Subcutaneous abdominal adipose tissue (tissue), 5 donors: Measurements from ENCODE around the gene ATF7IP2.
A peak's percentile ranks its signal among the peaks of the same experiment; 100 is the strongest.
"Not testable (repeated sequence)": the region's sequence is repeated elsewhere in the genome, so short reads cannot be mapped to it uniquely, and the experiment has no call there.

Experiments
- H3K27ac ChIP-seq: one replicate; pipeline ENCODE4 v1.7.0; 2013; ENCODE audit warnings: low read depth, mild to moderate bottlenecking, inconsistent platforms, low read length, moderate library complexity
- H3K27me3 ChIP-seq, 5 donors: one replicate each; pipeline ENCODE4 v1.7.0; 2013; ENCODE audit warnings: low read length in 5 of 5, inconsistent platforms in 1 of 5; ENCODE audit not compliant: control insufficient read depth in 5 of 5, insufficient read depth in 4 of 5
- H3K36me3 ChIP-seq, 5 donors: one replicate each; pipeline ENCODE4 v1.7.0; 2013; ENCODE audit warnings: low read length in 5 of 5; ENCODE audit not compliant: control insufficient read depth in 5 of 5, insufficient read depth in 5 of 5
- H3K4me1 ChIP-seq, 5 donors: one replicate each; pipeline ENCODE4 v1.7.0; 2013; ENCODE audit warnings: low read length in 5 of 5, mild to moderate bottlenecking in 3 of 5, moderate library complexity in 1 of 5; ENCODE audit not compliant: control insufficient read depth in 5 of 5, insufficient read depth in 5 of 5
- H3K4me3 ChIP-seq, 5 donors: one replicate each; pipeline ENCODE4 v1.7.0; 2013; ENCODE audit warnings: low read length in 5 of 5, low read depth in 1 of 5
- H3K9ac ChIP-seq, 5 donors: one replicate each; pipeline ENCODE4 v1.7.0; 2013; ENCODE audit warnings: low read length in 5 of 5, mild to moderate bottlenecking in 4 of 5, moderate library complexity in 3 of 5
- H3K9me3 ChIP-seq, 5 donors: one replicate each; pipeline ENCODE4 v1.7.0; 2013; ENCODE audit warnings: low read length in 5 of 5; ENCODE audit not compliant: control insufficient read depth in 5 of 5
- donor health status: healthy.
- donor health status: healthy.
- donor health status: healthy.
- donor health status: healthy.
- donor health status: healthy.

The ATF7IP2 gene

GRCh38 chr16:10429299-10429969, 43.6 kb downstream of the ATF7IP2 start:
- not testable (repeated sequence) for H3K9ac ChIP-seq, H3K4me1 ChIP-seq, H3K27me3 ChIP-seq, H3K9me3 ChIP-seq, H3K4me3 ChIP-seq, H3K27ac ChIP-seq
- H3K36me3 ChIP-seq = peaks cover 12 to 22% (median 15%) of the 10 kb centered on the region in 5 donors

GRCh38 chr16:10441726-10442125, 55.9 kb downstream of the ATF7IP2 start:
- no peak overlapping the region for H3K9ac ChIP-seq
- no peak overlapping the region for H3K4me3 ChIP-seq
- peaks cover 7 to 42% (median 29%) of the 10 kb centered on the region in 5 donors for H3K36me3 ChIP-seq
- no peaks in the 10 kb centered on the region for H3K27me3 ChIP-seq
- peaks cover 0 to 37% (median 16%) of the 10 kb centered on the region in 5 donors for H3K9me3 ChIP-seq
- H3K4me1 ChIP-seq = no peaks in the 10 kb centered on the region
- H3K27ac ChIP-seq = no peak overlapping the region

- peak overlapping the region in 4 of 5 donors; percentile 13 to 32 (median 22) for H3K4me3 ChIP-seq
- no peak overlapping the region for H3K9ac ChIP-seq
- no peaks in the 10 kb centered on the region for H3K4me1 ChIP-seq
- H3K9me3 ChIP-seq = peaks cover 2 to 40% (median 23%) of the 10 kb centered on the region in 5 donors
- no peaks in the 10 kb centered on the region for H3K27me3 ChIP-seq
- no peak overlapping the region for H3K27ac ChIP-seq
- peaks cover 17 to 33% (median 24%) of the 10 kb centered on the region in 5 donors for H3K36me3 ChIP-seq
These were observed 61.4 kb downstream of the ATF7IP2 start for GRCh38 chr16:10447289-10447688.

- not testable (repeated sequence) for H3K9ac ChIP-seq, H3K4me1 ChIP-seq, H3K9me3 ChIP-seq, H3K27ac ChIP-seq, H3K4me3 ChIP-seq, H3K27me3 ChIP-seq
- H3K36me3 ChIP-seq = peaks cover 6 to 14% (median 9%) of the 10 kb centered on the region in 5 donors
These were observed 66.6 kb downstream of the ATF7IP2 start for GRCh38 chr16:10452208-10453158.

GRCh38 chr16:10453159-10453510, 67.3 kb downstream of the ATF7IP2 start:
- Histone ChIP-seq H3K4me1 (no peaks in the 10 kb centered on the region), H3K27me3 (no peaks in the 10 kb centered on the region), H3K36me3 (peaks cover 6 to 14% (median 9%) of the 10 kb centered on the region in 5 donors), H3K9ac (no peak overlapping the region), H3K9me3 (peaks cover 0 to 1% (median 0%) of the 10 kb centered on the region in 5 donors), H3K27ac (no peak overlapping the region), H3K4me3 (no peak overlapping the region)

GRCh38 chr16:10465821-10466220, 80.0 kb downstream of the ATF7IP2 start:
- Histone ChIP-seq H3K9me3 (no peaks in the 10 kb centered on the region), H3K9ac (no peak overlapping the region), H3K27me3 (no peaks in the 10 kb centered on the region), H3K27ac (no peak overlapping the region), H3K4me1 (peaks cover 0 to 2% (median 0%) of the 10 kb centered on the region in 5 donors), H3K4me3 (no peak overlapping the region), H3K36me3 (peaks cover 0 to 7% (median 0%) of the 10 kb centered on the region in 5 donors)

- H3K36me3 ChIP-seq = peaks cover 0 to 7% (median 0%) of the 10 kb centered on the region in 5 donors
- no peak overlapping the region for H3K27ac ChIP-seq
- H3K4me1 ChIP-seq = peaks cover 0 to 2% (median 0%) of the 10 kb centered on the region in 5 donors
- H3K9me3 ChIP-seq = no peaks in the 10 kb centered on the region
- no peak overlapping the region for H3K9ac ChIP-seq
- H3K4me3 ChIP-seq = no peak overlapping the region
- H3K27me3 ChIP-seq = no peaks in the 10 kb centered on the region
These were observed 80.5 kb downstream of the ATF7IP2 start for GRCh38 chr16:10466313-10466712.

- Histone ChIP-seq H3K9ac (no peak overlapping the region), H3K4me3 (no peak overlapping the region), H3K4me1 (peaks cover 0 to 2% (median 0%) of the 10 kb centered on the region in 5 donors), H3K36me3 (peaks cover 0 to 7% (median 0%) of the 10 kb centered on the region in 5 donors), H3K27ac (no peak overlapping the region), H3K9me3 (no peaks in the 10 kb centered on the region), H3K27me3 (no peaks in the 10 kb centered on the region)
These were observed 81.0 kb downstream of the ATF7IP2 start for GRCh38 chr16:10466861-10467260.

GRCh38 chr16:10476636-10477035, 90.8 kb downstream of the ATF7IP2 start:
- not testable (repeated sequence) for H3K9me3 ChIP-seq, H3K27me3 ChIP-seq, H3K4me3 ChIP-seq, H3K9ac ChIP-seq, H3K4me1 ChIP-seq, H3K27ac ChIP-seq
- H3K36me3 ChIP-seq = peaks cover 5 to 18% (median 12%) of the 10 kb centered on the region in 5 donors

GRCh38 chr16:10480151-10480550, 94.3 kb downstream of the ATF7IP2 start:
- Histone ChIP-seq H3K27ac (no peak overlapping the region), H3K4me1 (no peaks in the 10 kb centered on the region), H3K36me3 (peaks cover 0 to 26% (median 7%) of the 10 kb centered on the region in 5 donors), H3K9me3 (peaks cover 0 to 1% (median 0%) of the 10 kb centered on the region in 5 donors), H3K27me3 (no peaks in the 10 kb centered on the region), H3K4me3 (no peak overlapping the region), H3K9ac (no peak overlapping the region)
